ENCODE results near the gene DDX21.

The DDX21 gene

GRCh38 chr10:68988530-68989316, 32.8 kb downstream of the DDX21 start, which contains the start of gene KIFBP (continued):
- TF ChIP-seq, protein P1, sequence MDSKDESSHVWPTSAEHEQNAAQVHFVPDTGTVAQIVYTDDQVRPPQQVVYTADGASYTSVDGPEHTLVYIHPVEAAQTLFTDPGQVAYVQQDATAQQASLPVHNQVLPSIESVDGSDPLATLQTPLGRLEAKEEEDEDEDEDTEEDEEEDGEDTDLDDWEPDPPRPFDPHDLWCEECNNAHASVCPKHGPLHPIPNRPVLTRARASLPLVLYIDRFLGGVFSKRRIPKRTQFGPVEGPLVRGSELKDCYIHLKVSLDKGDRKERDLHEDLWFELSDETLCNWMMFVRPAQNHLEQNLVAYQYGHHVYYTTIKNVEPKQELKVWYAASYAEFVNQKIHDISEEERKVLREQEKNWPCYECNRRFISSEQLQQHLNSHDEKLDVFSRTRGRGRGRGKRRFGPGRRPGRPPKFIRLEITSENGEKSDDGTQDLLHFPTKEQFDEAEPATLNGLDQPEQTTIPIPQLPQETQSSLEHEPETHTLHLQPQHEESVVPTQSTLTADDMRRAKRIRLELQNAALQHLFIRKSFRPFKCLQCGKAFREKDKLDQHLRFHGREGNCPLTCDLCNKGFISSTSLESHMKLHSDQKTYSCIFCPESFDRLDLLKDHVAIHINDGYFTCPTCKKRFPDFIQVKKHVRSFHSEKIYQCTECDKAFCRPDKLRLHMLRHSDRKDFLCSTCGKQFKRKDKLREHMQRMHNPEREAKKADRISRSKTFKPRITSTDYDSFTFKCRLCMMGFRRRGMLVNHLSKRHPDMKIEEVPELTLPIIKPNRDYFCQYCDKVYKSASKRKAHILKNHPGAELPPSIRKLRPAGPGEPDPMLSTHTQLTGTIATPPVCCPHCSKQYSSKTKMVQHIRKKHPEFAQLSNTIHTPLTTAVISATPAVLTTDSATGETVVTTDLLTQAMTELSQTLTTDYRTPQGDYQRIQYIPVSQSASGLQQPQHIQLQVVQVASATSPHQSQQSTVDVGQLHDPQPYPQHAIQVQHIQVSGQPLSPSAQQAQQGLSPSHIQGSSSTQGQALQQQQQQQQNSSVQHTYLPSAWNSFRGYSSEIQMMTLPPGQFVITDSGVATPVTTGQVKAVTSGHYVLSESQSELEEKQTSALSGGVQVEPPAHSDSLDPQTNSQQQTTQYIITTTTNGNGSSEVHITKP (tag by site-specific recombination; IDR thresholded peaks at IDR 0.05) = peak; percentile 59; the same call in 1 of the 2 replicates
- TF ChIP-seq ZNF354C (tag by site-specific recombination; IDR thresholded peaks at IDR 0.05; ENCODE audit: borderline replicate concordance, low read depth) (no peak), ZNF830 (tag by site-specific recombination; IDR thresholded peaks at IDR 0.05; ENCODE audit: low read depth) (no peak), MZF1 (tag by site-specific recombination; IDR thresholded peaks at IDR 0.05; ENCODE audit: borderline replicate concordance) (no peak), ZNF660 (tag by site-specific recombination; IDR thresholded peaks at IDR 0.05) (peak; percentile 81), ZNF837 (tag by site-specific recombination; IDR thresholded peaks at IDR 0.05) (no peak), TRIM28 (IDR thresholded peaks at IDR 0.05; ENCODE audit: borderline replicate concordance, low read length) (no peak), YY2 (tag by site-specific recombination; IDR thresholded peaks at IDR 0.05) (0 out of 2 replicates have a peak, but pooled peaks have one; percentile 51), ZNF530 (tag by site-specific recombination; IDR thresholded peaks at IDR 0.05; ENCODE audit: low read depth) (no peak), KLF17 (tag by site-specific recombination; IDR thresholded peaks at IDR 0.05) (peak; percentile 76), WT1 (tag by site-specific recombination; IDR thresholded peaks at IDR 0.05) (peak; percentile 33; the same call in 1 of the 2 replicates), ZNF121 (tag by site-specific recombination; IDR thresholded peaks at IDR 0.05) (0 out of 2 replicates have a peak, but pooled peaks have one; percentile 49), ZNF112 (tag by site-specific recombination; IDR thresholded peaks at IDR 0.05) (no peak), ATF2 (tag by site-specific recombination; IDR thresholded peaks at IDR 0.05; ENCODE audit: low read depth) (no peak), ZNF223 (tag by site-specific recombination; IDR thresholded peaks at IDR 0.05) (no peak), PRDM6 (tag by site-specific recombination; IDR thresholded peaks at IDR 0.05) (no peak), ZBTB11 (tag by site-specific recombination; conservative IDR thresholded peaks at IDR 0.05; ENCODE audit: low read depth) (peak; percentile 18; the same call in 1 of the 2 replicates), ZNF169 (tag by site-specific recombination; IDR thresholded peaks at IDR 0.05) (no peak), ZNF114 (tag by site-specific recombination; IDR thresholded peaks at IDR 0.05) (no peak)
- TF ChIP-seq, protein P2, sequence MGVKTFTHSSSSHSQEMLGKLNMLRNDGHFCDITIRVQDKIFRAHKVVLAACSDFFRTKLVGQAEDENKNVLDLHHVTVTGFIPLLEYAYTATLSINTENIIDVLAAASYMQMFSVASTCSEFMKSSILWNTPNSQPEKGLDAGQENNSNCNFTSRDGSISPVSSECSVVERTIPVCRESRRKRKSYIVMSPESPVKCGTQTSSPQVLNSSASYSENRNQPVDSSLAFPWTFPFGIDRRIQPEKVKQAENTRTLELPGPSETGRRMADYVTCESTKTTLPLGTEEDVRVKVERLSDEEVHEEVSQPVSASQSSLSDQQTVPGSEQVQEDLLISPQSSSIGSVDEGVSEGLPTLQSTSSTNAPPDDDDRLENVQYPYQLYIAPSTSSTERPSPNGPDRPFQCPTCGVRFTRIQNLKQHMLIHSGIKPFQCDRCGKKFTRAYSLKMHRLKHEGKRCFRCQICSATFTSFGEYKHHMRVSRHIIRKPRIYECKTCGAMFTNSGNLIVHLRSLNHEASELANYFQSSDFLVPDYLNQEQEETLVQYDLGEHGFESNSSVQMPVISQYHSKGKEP (tag by site-specific recombination; IDR thresholded peaks at IDR 0.05) = 0 out of 2 replicates have a peak, but pooled peaks have one; percentile 12
- TF ChIP-seq, protein P3, sequence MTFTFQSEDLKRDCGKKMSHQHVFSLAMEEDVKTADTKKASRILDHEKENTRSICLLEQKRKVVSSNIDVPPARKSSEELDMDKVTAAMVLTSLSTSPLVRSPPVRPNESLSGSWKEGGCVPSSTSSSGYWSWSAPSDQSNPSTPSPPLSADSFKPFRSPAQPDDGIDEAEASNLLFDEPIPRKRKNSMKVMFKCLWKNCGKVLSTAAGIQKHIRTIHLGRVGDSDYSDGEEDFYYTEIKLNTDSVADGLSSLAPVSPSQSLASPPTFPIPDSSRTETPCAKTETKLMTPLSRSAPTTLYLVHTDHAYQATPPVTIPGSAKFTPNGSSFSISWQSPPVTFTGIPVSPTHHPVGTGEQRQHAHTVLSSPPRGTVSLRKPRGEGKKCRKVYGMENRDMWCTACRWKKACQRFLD (tag by site-specific recombination; IDR thresholded peaks at IDR 0.05) = no peak; the same call in 1 of the 2 replicates
- TF ChIP-seq, protein P4, sequence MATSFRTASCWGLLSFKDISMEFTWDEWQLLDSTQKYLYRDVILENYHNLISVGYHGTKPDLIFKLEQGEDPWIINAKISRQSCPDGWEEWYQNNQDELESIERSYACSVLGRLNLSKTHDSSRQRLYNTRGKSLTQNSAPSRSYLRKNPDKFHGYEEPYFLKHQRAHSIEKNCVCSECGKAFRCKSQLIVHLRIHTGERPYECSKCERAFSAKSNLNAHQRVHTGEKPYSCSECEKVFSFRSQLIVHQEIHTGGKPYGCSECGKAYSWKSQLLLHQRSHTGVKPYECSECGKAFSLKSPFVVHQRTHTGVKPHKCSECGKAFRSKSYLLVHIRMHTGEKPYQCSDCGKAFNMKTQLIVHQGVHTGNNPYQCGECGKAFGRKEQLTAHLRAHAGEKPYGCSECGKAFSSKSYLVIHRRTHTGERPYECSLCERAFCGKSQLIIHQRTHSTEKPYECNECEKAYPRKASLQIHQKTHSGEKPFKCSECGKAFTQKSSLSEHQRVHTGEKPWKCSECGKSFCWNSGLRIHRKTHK (tag by site-specific recombination; IDR thresholded peaks at IDR 0.05) = no peak

All from HEK293 (cell line).